Spleen (tissue), 7 donors: ENCODE data around the gene EPHB3.

ENCODE experiments used
- CTCF ChIP-seq, 11 experiments: fragments of 200-600 bp in 7 of 11; fragments of 450-650 bp in 4 of 11; sonication (generic) in 4 of 11; IDR thresholded peaks in 8 of 11; conservative IDR thresholded peaks in 3 of 11; 1 replicate in 7 of 11; 2 replicates in 4 of 11; pipeline versions ENCODE4 v1.4.0 to v1.8.0; 2016 to 2021; ENCODE audit warnings: antibody characterized with exemption in 11 of 11, inconsistent platforms in 4 of 11, mild to moderate bottlenecking in 1 of 11
- POLR2A ChIP-seq, 3 donors: fragments of 450-650 bp; IDR thresholded peaks; one replicate each; pipeline ENCODE4 v1.5.1; 2017; ENCODE audit warnings: antibody characterized with exemption in 3 of 3, mild to moderate bottlenecking in 1 of 3
- POLR2AphosphoS5 ChIP-seq, 3 donors: sonication (generic); formaldehyde crosslinking; IDR thresholded peaks; one replicate each; pipeline ENCODE4 v1.5.1; 2017; ENCODE audit warnings: antibody characterized with exemption in 3 of 3
- donor health status: DM: no; HTN: no; CAD: no; lungs with moderate emphysema.
- donor health status: DM: no; HTN: no; CAD: no.
- donor health status: DM: no; HTN: no; CAD: no.

- no peak for TF ChIP-seq CTCF (IDR thresholded peaks at IDR 0.05 in 8 of 11, conservative IDR thresholded peaks at IDR 0.05 in 3 of 11)
- no peak for TF ChIP-seq POLR2AphosphoS5 (IDR thresholded peaks at IDR 0.05)
- TF ChIP-seq POLR2A (IDR thresholded peaks at IDR 0.05), result no peak
Observed at GRCh38 chr3:184576457-184577240, 15.1 kb downstream of the EPHB3 start.
